Fibroblast of the conjunctiva (primary cell): ENCODE measurements around the gene USP6NL.

ENCODE experiments used
- DNase-seq: peaks from one replicate; pipeline ENCODE4 v3.0.0-alpha.2; 2010; ENCODE audit warnings: low read depth

The USP6NL gene

DNA sequence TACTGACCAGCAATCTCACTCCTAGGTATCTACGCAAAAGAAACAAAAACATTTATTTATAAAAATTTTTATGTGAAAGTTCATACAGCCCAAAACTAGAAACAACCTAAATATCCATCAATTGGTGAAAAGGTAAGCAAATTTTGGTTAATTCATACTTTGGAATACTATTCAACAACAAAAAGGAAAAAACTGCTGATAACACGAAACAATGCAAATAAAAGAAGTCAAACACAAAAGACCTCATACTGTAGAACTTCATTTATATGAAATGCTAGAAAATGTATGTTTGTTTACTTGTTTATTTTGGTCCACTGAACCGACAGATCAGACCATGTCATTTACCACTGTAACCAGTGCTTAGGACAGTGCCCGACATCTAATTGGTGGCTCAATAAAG lies 60.3 kb downstream of the USP6NL start:
- no peak for DNase-seq

DNA sequence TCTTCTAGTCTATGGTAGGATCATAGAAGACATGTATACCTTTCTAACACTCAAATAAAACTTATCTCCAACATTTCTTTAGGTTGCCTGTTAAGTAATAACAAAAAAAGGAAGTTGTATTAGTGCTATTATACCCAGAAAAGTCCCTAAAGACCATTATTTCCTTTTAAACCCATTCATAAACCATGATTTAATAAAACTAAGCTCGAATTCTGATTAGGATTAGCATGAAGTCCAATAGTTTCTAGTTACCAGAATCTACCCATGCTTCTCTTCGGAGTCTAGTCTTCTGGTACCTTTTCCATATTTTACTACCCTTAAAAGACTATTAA lies 62.7 kb downstream of the USP6NL start:
- no peak for DNase-seq

- no peak for DNase-seq
These were observed 63.2 kb downstream of the USP6NL start for GRCh38 chr10:11548065-11548767.

- DNase-seq = no peak
These were observed 64.9 kb downstream of the USP6NL start for GRCh38 chr10:11546581-11546980.

GRCh38 chr10:11541296-11541695 lies 70.2 kb downstream of the USP6NL start:
- no peak for DNase-seq

DNA sequence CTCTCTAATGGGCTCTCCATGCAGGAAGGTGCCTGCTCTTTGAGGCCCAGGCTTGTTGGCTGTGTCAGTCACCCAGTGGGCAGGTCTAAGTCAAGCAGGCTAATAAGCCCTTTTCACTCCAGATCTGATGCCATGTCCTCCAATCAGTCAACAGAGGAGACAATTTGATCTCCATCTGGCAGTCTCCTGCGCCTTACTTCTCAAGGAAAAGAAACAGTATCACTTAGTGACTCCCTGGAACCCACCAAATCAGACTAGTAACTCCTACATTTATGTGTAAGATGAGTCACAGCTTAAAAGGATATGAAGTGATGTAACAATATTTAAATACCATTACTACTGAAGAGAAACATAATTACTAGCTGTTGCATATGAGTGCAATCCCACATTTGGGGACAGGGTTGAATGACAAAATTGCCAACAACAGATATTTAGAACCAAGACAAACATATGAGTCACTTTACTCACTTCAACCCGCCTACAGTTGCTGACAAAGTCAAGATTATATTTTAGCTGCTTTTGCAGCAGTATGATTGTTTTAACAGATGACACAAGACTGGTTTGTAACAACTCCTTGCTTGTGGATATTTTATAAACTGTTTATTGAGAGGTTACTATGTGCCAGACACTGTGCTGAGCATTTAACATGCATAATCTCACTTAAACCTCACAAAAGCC lies 72.1 kb downstream of the USP6NL start:
- DNase-seq = peak; percentile 63

GRCh38 chr10:11538834-11539190 lies 72.6 kb downstream of the USP6NL start:
- DNase-seq = no peak

DNA sequence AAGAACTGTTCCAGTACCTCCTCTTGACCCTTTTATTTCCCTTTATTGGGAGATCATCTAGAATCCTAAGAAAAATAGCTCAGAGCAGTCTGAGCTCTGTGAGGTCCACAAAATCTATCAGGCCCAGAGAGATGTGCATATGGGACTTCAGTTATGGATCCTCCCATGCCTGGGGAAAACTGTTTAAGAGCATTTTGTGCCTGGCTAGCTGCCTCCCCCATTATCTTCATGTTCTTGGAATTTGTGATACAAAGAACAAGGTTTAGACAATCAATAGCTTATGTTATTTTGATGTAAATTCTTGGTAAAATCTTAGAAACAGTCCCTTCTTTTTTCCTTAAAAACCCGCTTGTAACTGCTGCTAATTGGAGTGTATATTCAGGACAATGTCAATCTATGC lies 75.2 kb downstream of the USP6NL start:
- DNase-seq = no peak

DNA sequence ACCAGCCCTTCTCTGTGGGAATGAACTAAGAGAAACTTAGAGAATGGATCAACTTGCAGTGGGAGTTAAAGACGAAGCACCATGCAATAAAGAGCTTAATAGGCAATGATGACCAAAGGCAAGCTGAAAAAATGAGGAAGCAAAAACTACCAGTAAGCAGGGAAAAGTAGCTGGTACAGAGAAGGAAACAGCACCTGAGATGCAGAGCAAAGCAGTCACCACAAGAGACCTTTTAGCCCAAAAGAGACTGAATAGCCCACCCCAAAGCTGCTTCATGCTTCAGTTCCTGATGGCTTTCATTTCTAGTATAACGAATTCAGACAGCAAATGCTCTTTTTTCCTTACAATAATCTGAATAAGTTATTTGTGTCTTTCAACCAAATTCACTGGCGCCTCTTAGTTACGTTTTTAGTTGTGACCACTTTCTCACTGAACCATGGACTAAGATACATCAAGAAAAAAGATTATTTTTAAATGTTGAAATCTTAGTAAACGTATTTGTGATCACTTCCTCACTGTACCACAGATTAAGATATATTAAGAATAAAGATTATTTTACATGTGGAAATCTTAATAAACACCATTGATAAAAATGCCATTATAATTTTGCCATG lies 76.0 kb downstream of the USP6NL start:
- DNase-seq = no peak

- DNase-seq = no peak
These were observed 78.1 kb downstream of the USP6NL start for GRCh38 chr10:11533328-11533781.

GRCh38 chr10:11532306-11532705 lies 79.1 kb downstream of the USP6NL start:
- DNase-seq = no peak

GRCh38 chr10:11530806-11531205 lies 80.6 kb downstream of the USP6NL start:
- DNase-seq = no peak

GRCh38 chr10:11529276-11529903 lies 82.1 kb downstream of the USP6NL start:
- DNase-seq = no peak

DNA sequence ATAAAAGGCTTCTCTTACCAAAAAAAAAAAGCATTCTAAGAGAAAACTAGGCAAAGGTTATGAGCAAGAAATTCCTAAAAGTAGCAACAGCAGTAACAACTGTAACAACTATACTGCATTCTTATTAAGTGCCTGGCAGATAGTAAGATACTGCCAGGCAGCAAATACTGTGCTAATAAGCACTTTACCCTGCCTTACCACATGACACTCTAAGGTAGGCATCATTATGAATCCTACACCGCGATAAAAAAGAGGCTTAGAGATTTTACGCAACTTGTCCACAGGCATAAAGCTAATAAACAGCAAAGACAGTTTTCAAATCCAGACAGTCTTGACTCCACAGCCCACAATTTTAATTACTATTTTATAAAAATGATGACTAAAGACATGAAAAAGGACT lies 83.2 kb downstream of the USP6NL start:
- DNase-seq = no peak

GRCh38 chr10:11527691-11528255 lies 83.7 kb downstream of the USP6NL start:
- no peak for DNase-seq

GRCh38 chr10:11527068-11527467 lies 84.4 kb downstream of the USP6NL start:
- no peak for DNase-seq

DNA sequence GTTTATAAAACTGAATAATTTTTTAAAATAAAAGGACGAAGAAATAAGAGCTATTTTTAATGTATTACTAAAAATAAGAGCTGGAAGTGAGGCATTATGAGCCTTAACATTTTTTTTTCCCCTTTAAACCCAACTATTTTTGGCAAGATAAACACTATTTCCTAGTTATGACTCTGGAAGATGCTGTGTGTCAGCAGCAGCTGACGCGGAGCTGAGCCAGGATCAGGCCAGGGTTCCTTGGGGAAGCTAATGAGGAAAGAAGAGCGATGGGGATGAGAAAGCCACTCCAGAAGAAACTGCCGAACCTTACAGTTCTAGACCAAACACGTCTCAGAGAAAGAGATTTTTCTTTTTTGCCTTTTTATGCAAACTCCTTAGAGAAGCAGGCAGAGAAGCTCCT lies 85.9 kb downstream of the USP6NL start:
- no peak for DNase-seq

- peak; percentile 27 for DNase-seq
These were observed 88.6 kb downstream of the USP6NL start for GRCh38 chr10:11522821-11523245.

GRCh38 chr10:11521860-11522259 lies 89.6 kb downstream of the USP6NL start:
- DNase-seq = no peak

- no peak for DNase-seq
These were observed 90.6 kb downstream of the USP6NL start for GRCh38 chr10:11520892-11521291.

- DNase-seq = no peak
These were observed 94.3 kb downstream of the USP6NL start for GRCh38 chr10:11517150-11517549.

GRCh38 chr10:11516431-11516746 lies 95.1 kb downstream of the USP6NL start:
- no peak for DNase-seq
